H54 (cell line): Measurements from ENCODE around the gene HSDL1.
"Not testable (repeated sequence)": the region's sequence is repeated elsewhere in the genome, so short reads cannot be mapped to it uniquely, and the experiment has no call there.

ENCODE experiments used
- DNase-seq: peaks from one replicate; pipeline ENCODE4 v3.0.0; 2011; ENCODE audit warnings: low spot score, mixed read lengths; ENCODE audit not compliant: insufficient read length
- FAIRE-seq: peaks from 3 replicates; lab custom pipeline; 2011; peaks lifted over from hg19 to GRCh38; lab: Jason Lieb, UNC
- POLR2A ChIP-seq: IDR thresholded peaks from 2 replicates; pipeline ENCODE4 v1.6.1; 2011; ENCODE audit warnings: low read depth, mild to moderate bottlenecking, low read length

Gene HSDL1

DNA sequence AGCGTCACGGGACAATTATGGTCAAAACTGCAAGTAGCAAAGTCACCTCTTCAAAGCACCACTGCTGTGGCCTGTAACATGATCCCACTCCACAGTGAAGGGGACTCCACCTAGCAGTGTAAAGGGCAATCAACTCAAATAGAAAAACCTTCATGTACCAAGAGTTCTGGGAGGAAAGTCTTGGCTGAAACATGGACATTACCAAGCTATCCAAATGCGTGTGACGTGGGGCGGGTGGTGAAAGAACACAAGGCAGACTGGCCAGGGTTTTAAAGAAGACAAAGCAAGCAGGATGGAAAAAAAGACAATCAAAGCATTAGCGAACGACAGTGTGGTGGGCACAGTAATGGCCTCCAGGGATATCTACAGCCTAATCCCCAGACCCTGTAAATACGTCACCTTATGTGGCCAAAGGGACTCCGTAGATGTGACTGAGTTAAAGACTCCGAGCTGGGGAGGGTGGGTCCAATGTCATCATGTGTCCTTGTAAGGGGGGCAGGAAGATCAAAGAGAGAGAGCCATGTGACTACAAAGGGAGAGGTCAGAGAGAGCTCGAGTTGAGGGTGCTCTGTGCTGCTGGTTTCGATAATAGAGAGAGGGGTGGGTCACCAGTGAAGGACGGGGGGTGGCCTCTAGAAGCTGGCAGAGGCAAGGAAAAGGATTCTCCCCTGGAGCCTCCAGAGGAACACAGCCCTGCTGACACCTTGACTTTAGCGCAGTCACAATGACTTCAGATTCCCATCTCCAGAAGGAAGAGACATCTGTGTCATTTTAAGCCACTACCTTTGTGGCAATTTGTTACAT lies 6.0 kb downstream of the HSDL1 start:
- DNase-seq (no peak), FAIRE-seq (no peak)
- TF ChIP-seq POLR2A: no peak

- no peak for DNase-seq
- no peak for TF ChIP-seq POLR2A
- no peak for FAIRE-seq
These were observed 6.5 kb downstream of the HSDL1 start for GRCh38 chr16:84138500-84138823.

GRCh38 chr16:84137769-84138357 lies 7.1 kb downstream of the HSDL1 start:
- no peak for DNase-seq
- no peak for TF ChIP-seq POLR2A
- no peak for FAIRE-seq

DNA sequence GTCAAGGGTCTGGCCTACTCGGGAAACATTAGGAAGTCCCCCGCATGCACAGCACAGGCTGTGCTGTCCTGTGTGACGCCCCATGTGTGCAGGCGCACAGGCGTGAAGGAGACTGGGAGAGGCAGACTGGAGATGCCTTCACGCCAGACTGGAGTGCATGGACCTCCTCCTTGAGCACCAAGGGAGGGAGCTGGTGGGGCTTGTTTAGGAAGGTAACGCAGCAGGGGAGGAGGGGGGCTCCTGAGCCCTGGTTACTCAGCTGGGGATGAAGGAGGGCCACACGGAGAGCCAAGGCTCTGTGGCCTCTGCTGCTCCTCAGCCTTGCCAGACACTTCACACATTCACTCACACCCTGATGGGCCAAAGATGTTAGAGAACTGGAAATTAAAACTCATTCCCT lies 7.7 kb downstream of the HSDL1 start:
- no peak for DNase-seq
- FAIRE-seq: no peak
- TF ChIP-seq POLR2A: no peak

- no peak for DNase-seq
- no peak for TF ChIP-seq POLR2A
- no peak for FAIRE-seq
These were observed 8.4 kb downstream of the HSDL1 start for GRCh38 chr16:84136331-84137125.

GRCh38 chr16:84132527-84133285 lies 12.3 kb downstream of the HSDL1 start:
- FAIRE-seq: no peak

DNA sequence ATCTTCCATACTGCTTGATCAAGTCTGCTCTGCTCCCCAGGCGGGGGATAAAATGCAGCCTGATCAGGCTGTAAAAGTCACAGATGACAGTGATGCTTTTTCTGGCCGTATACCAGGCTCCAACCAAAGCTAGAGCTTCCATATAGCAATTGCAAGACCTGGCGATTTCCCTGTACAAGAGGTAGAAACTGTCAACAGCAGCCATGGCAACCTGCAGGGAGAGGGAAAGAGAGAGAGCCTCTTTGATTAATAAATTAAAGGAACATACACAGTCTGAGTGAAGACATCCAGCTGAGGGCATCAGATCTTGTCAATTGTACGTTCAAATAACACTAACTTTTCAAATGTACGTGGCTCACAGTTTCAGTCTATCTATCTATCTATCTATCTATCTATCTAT lies 13.9 kb downstream of the HSDL1 start:
- DNase-seq (no peak), FAIRE-seq (no peak)
- no peak for TF ChIP-seq POLR2A

More at GRCh38 chr16:84132527-84133285, 12.3 kb downstream of the HSDL1 start:
- no peak for TF ChIP-seq POLR2A
- no peak for DNase-seq

- TF ChIP-seq POLR2A: no peak
- FAIRE-seq: no peak
- no peak for DNase-seq
These were observed 20.5 kb downstream of the HSDL1 start for GRCh38 chr16:84124257-84125073.

- no peak for TF ChIP-seq POLR2A
- FAIRE-seq (no peak), DNase-seq (no peak)
These were observed 24.0 kb downstream of the HSDL1 start for GRCh38 chr16:84121007-84121406.

DNA sequence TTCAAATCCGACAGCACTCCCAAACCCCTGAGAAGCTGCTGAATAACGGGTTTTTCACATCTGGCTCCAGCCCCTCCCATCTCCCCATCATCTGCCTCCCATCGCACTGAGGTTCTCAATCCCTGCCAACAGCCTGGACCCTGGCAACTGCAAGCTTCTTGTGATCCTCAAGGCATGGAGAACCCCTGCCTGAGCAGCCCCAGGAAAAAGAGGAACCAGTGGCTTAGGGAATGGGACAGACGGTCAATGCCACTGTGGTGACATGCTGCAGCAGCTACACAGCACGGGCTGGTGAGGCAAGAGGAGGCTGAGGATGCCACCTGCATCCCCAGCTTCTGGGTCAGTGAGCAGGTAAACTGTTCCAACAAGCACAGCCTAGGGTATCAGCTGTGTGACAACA lies 25.0 kb downstream of the HSDL1 start:
- DNase-seq (no peak), FAIRE-seq (no peak)
- TF ChIP-seq POLR2A: no peak

DNA sequence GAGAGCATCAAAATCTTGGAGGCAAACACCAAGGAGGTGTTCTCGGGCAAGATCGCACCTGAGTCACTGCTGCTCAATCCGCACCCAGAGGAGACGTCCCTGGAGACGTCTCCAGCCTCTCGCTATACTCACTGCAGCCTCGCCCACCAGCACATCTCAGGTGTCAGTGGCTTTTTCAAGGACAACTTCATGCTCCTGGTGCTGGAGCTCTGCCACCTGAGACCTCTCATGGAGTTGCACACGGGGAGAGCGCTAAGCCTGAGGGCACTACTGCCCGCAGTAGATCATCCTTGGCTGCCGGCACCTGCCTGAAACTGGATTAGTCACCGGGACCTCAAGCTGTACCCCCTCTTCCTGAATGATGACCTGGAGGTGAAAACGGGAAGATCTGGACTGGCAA lies 25.6 kb downstream of the HSDL1 start:
- DNase-seq: no peak
- no peak for FAIRE-seq
- TF ChIP-seq POLR2A: no peak

- not testable (repeated sequence) for FAIRE-seq, DNase-seq
These were observed 26.7 kb downstream of the HSDL1 start for GRCh38 chr16:84118315-84118714.

- DNase-seq: no peak
- no peak for TF ChIP-seq POLR2A
- FAIRE-seq: no peak
These were observed 27.5 kb downstream of the HSDL1 start for GRCh38 chr16:84117494-84117843.
